IMR-90 (cell line): ENCODE results near the gene TNPO1. TPM values are rescaled to one million over a fixed set of nuclear protein-coding genes. Genes with fewer than 3 reads are reported as not detected.

Experiments used
- ATAC-seq: fragments of 200-7000 bp; cut with Tn5 transposase; 2 replicates; pipeline ENCODE4 v1.9.1; 2020; ENCODE audit warnings: low read depth, mild to moderate bottlenecking, moderate library complexity
- BruUV-seq: library from RNA; stranded (reverse); fragments of 400-500 nt; replicated peaks from 2 replicates; lab custom pipeline; 2021; lab: Mats Ljungman, UMichigan
- CTCF ChIA-PET: fragments of 300-600 bp; formaldehyde crosslinking; extraction: SDS; loops from one replicate; lab custom pipeline; 2021; ENCODE audit warnings: antibody characterized with exemption; lab: Yijun Ruan, JAX
- POLR2A ChIA-PET: fragments of 300-600 bp; sonication (Branson Sonifier 250); formaldehyde crosslinking; loops from one replicate; lab custom pipeline; 2022; ENCODE audit warnings: antibody characterized with exemption; ENCODE audit not compliant: unreplicated experiment; lab: Charles Lee
- DNase-seq: peaks from one replicate; pipeline ENCODE4 v3.0.0; 2013
- H2AFZ ChIP-seq: replicated peaks from 2 replicates; pipeline ENCODE3; 2013; ENCODE audit warnings: low read length, mild to moderate bottlenecking; ENCODE audit not compliant: poor library complexity
- H2AK5ac ChIP-seq: 2 replicates; pipeline ENCODE4 v1.6.1; 2013; ENCODE audit warnings: low read depth, low read length, inconsistent platforms
- H2AK9ac ChIP-seq: replicated peaks from 2 replicates; pipeline ENCODE3; 2013; ENCODE audit warnings: mild to moderate bottlenecking, low read depth, low read length, moderate library complexity; ENCODE audit not compliant: poor library complexity
- H2BK120ac ChIP-seq: 2 replicates; pipeline ENCODE4 v1.6.1; 2013; ENCODE audit warnings: low read depth, low read length, inconsistent platforms
- H2BK15ac ChIP-seq: 3 replicates; pipeline ENCODE4 v1.6.1; 2013; ENCODE audit warnings: low read depth, low read length, inconsistent platforms
- H2BK20ac ChIP-seq: 2 replicates; pipeline ENCODE4 v1.6.1; 2013; ENCODE audit warnings: low read depth, mild to moderate bottlenecking, inconsistent platforms, low read length, moderate library complexity
- H2BK5ac ChIP-seq: 2 replicates; pipeline ENCODE4 v1.6.1; 2013; ENCODE audit warnings: mild to moderate bottlenecking, low read depth, low read length, inconsistent platforms; ENCODE audit not compliant: poor library complexity, severe bottlenecking
- H3K14ac ChIP-seq: replicated peaks from 2 replicates; pipeline ENCODE4 v1.6.1; 2013; ENCODE audit warnings: low read depth, low read length, inconsistent platforms
- H3K18ac ChIP-seq: 2 replicates; pipeline ENCODE4 v1.6.1; 2013; ENCODE audit warnings: low read depth, low read length, control low read depth
- H3K23ac ChIP-seq: 2 replicates; pipeline ENCODE4 v1.6.1; 2013; ENCODE audit warnings: low read depth, low read length, inconsistent platforms
- H3K27ac ChIP-seq: 2 replicates; pipeline ENCODE4 v1.5.1; 2013; ENCODE audit warnings: mild to moderate bottlenecking, control low read depth, low read length; ENCODE audit not compliant: insufficient read depth
- H3K27me3 ChIP-seq: 2 replicates; pipeline ENCODE4 v1.6.1; 2013; ENCODE audit warnings: low read length; ENCODE audit not compliant: control insufficient read depth, insufficient read depth
- H3K36me3 ChIP-seq: 2 replicates; pipeline ENCODE4 v1.6.1; 2013; ENCODE audit warnings: low read length, mixed read lengths; ENCODE audit not compliant: control insufficient read depth, insufficient read depth
- H3K4ac ChIP-seq: 2 replicates; pipeline ENCODE4 v1.6.1; 2013; ENCODE audit warnings: low read depth, low read length, inconsistent platforms
- H3K4me1 ChIP-seq: 2 replicates; pipeline ENCODE4 v1.6.1; 2013; ENCODE audit warnings: low read length, mixed read lengths; ENCODE audit not compliant: control insufficient read depth, insufficient read depth
- H3K4me2 ChIP-seq: 2 replicates; pipeline ENCODE4 v1.6.1; 2013; ENCODE audit warnings: low read depth, mild to moderate bottlenecking, control low read depth, low read length, moderate library complexity
- H3K4me3 ChIP-seq: 2 replicates; pipeline ENCODE4 v1.5.1; 2013; ENCODE audit warnings: low read depth, mild to moderate bottlenecking, control low read depth, low read length, moderate library complexity; ENCODE audit not compliant: insufficient read depth
- H3K56ac ChIP-seq: 2 replicates; pipeline ENCODE4 v1.6.1; 2013; ENCODE audit warnings: low read length, inconsistent platforms; ENCODE audit not compliant: insufficient read depth; ENCODE audit errors: extremely low read depth
- H3K79me1 ChIP-seq, 2 experiments: 2 replicates each; pipeline ENCODE4 v1.6.1; 2013; ENCODE audit warnings: low read length in 2 of 2, inconsistent platforms in 1 of 2, low read depth in 1 of 2
- H3K9ac ChIP-seq: 2 replicates; pipeline ENCODE4 v1.6.1; 2013; ENCODE audit warnings: low read depth, low read length, control low read depth
- H3K9me1 ChIP-seq: 2 replicates; pipeline ENCODE4 v1.6.1; 2013; ENCODE audit warnings: low read length, inconsistent platforms; ENCODE audit not compliant: insufficient read depth
- H3K9me3 ChIP-seq: 2 replicates; pipeline ENCODE4 v1.6.1; 2013; ENCODE audit warnings: low read length; ENCODE audit not compliant: control insufficient read depth, insufficient read depth
- H4K20me1 ChIP-seq: 2 replicates; pipeline ENCODE4 v1.6.1; 2013; ENCODE audit warnings: low read length, inconsistent platforms; ENCODE audit not compliant: insufficient read depth
- H4K5ac ChIP-seq: 2 replicates; pipeline ENCODE4 v1.6.1; 2013; ENCODE audit warnings: mild to moderate bottlenecking, low read depth, low read length, control low read depth
- H4K8ac ChIP-seq, 2 experiments: 2 replicates each; pipeline ENCODE4 v1.6.1; 2013; ENCODE audit warnings: low read depth in 2 of 2, low read length in 2 of 2, control low read depth in 1 of 2, inconsistent platforms in 1 of 2
- H4K91ac ChIP-seq: 2 replicates; pipeline ENCODE4 v1.6.1; 2013; ENCODE audit warnings: low read depth, low read length, inconsistent platforms; ENCODE audit not compliant: insufficient read depth
- BHLHE40 ChIP-seq: fragments of 150-350 bp; IDR thresholded peaks from 2 replicates; pipeline ENCODE4 v1.6.1; 2016; ENCODE audit warnings: mild to moderate bottlenecking, low read depth, low read length
- CEBPB ChIP-seq: IDR thresholded peaks from 2 replicates; pipeline ENCODE4 v1.6.1; 2012; ENCODE audit warnings: low read depth, low read length, improper control_type of control experiment
- CHD1 ChIP-seq: IDR thresholded peaks from 2 replicates; pipeline ENCODE4 v1.6.1; 2012; ENCODE audit warnings: low read depth, low read length, improper control_type of control experiment
- CTCF ChIP-seq: conservative IDR thresholded peaks from 2 replicates; pipeline ENCODE4 v1.5.1; 2012; ENCODE audit warnings: mild to moderate bottlenecking, low read depth, low read length, improper control_type of control experiment
- ELK1 ChIP-seq: fragments of 150-350 bp; IDR thresholded peaks from 2 replicates; pipeline ENCODE4 v1.6.1; 2016; ENCODE audit warnings: low read depth, mild to moderate bottlenecking, low read length, moderate library complexity, borderline replicate concordance
- FOS ChIP-seq: fragments of 150-350 bp; IDR thresholded peaks from 2 replicates; pipeline ENCODE4 v1.6.1; 2016; ENCODE audit warnings: low read depth, low read length
- MAFK ChIP-seq: IDR thresholded peaks from 2 replicates; pipeline ENCODE4 v1.6.1; 2012; ENCODE audit warnings: low read depth, low read length, improper control_type of control experiment
- MAZ ChIP-seq: IDR thresholded peaks from 2 replicates; pipeline ENCODE4 v1.6.1; 2012; ENCODE audit warnings: low read depth, mild to moderate bottlenecking, low read length, improper control_type of control experiment, moderate library complexity, borderline replicate concordance
- MXI1 ChIP-seq: IDR thresholded peaks from 2 replicates; pipeline ENCODE4 v1.6.1; 2012; ENCODE audit warnings: low read depth, mild to moderate bottlenecking, low read length, moderate library complexity, borderline replicate concordance
- NFE2L2 ChIP-seq: fragments of 150-350 bp; IDR thresholded peaks from 2 replicates; pipeline ENCODE4 v1.6.1; 2016; ENCODE audit warnings: low read depth, mild to moderate bottlenecking, low read length
- POLR2A ChIP-seq: IDR thresholded peaks from 2 replicates; pipeline ENCODE4 v1.6.1; 2012; ENCODE audit warnings: mild to moderate bottlenecking, low read depth, low read length
- RAD21 ChIP-seq: IDR thresholded peaks from 2 replicates; pipeline ENCODE4 v1.6.1; 2012; ENCODE audit warnings: low read length, improper control_type of control experiment
- RCOR1 ChIP-seq: IDR thresholded peaks from 2 replicates; pipeline ENCODE4 v1.6.1; 2012; ENCODE audit warnings: mild to moderate bottlenecking, low read length, improper control_type of control experiment; ENCODE audit not compliant: insufficient replicate concordance
- SMC3 ChIP-seq: fragments of 150-350 bp; IDR thresholded peaks from 2 replicates; pipeline ENCODE4 v1.6.1; 2016; ENCODE audit warnings: low read depth, mild to moderate bottlenecking, antibody characterized with exemption, low read length, moderate library complexity
- USF2 ChIP-seq: fragments of 150-350 bp; IDR thresholded peaks from 2 replicates; pipeline ENCODE4 v1.6.1; 2017; ENCODE audit warnings: mild to moderate bottlenecking, antibody characterized with exemption, low read length, low read depth
- WGBS, 2 experiments: methylation state at CpG; one replicate each; pipeline versions ENCODE4 v1.1.5 to v1.1.7; 2013; ENCODE audit warnings: missing lambda C conversion rate in 2 of 2; ENCODE audit not compliant: insufficient read length in 1 of 2; ENCODE audit errors: extremely low coverage in 2 of 2; 5-methylcytosine and 5-hydroxymethylcytosine counted together
- dilution Hi-C: fragments of 300-500 bp; cut with HindIII; formaldehyde crosslinking; loops from one replicate; pipeline ENCODE4 v1.14.3; 2018; ENCODE audit warnings: low sequenced_read_pairs; ENCODE audit not compliant: unreplicated experiment
- in situ Hi-C: fragments of 300-500 bp; cut with MboI; formaldehyde crosslinking; loops from 3 replicates; pipeline ENCODE4 v1.14.3; 2019; ENCODE audit warnings: low sequenced_read_pairs, inconsistent platforms, mixed read lengths
- intact Hi-C: fragments of 100-400 bp; cut with micrococcal nuclease; formaldehyde crosslinking; loops from 2 replicates; pipeline ENCODE4 v1.10.0; 2022
- polyA plus RNA-seq, 3 experiments: library from polyadenylated mRNA; depleted of rRNA; stranded (reverse); fragments of >200 nt; gene quantifications; 2 replicates each; pipeline ENCODE4 v1.2.3, GENCODE V29; 2012; ENCODE audit warnings: low replicate concordance in 1 of 3
- total RNA-seq: library from RNA; depleted of rRNA; stranded (reverse); fragments of >200 nt; gene quantifications from 2 replicates; pipeline ENCODE4 v1.2.3, GENCODE V29; 2012

TNPO1 gene
- total and polyA plus RNA-seq, 2 of the 4 experiments (the other 2 are of a cell fraction): 45.5 to 400 TPM

DNA sequence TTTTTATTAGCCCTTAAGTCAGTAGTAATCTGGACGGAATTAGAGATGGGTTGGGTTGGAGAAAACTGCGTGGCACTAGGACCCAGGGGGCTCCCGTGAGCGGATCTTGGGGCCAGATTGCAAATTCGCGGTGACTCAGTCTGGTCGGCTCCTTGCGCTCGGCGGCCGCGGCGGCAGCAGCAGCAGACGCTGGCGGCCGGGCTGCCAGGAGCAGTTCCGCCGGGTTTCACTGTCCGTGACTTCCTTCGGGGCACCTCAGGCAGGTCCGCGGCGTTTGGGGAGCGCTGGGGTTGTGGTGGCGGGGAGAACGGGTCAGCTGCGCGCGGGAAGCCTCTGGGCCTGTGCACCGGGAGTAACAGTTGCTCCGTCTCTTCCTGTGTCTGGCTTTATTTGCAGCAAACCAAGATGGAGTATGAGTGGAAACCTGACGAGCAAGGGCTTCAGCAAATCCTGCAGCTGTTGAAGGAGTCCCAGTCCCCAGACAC lies 31.6 kb downstream of the TNPO1 start:
- Histone ChIP-seq H3K9me3 (no peaks in the 10 kb centered on the region), H4K91ac (peak overlapping the region; percentile 87), H2BK20ac (no peak overlapping the region), H3K9me1 (peaks cover 10% of the 10 kb centered on the region), H3K4me3 (peak overlapping the region; percentile 76), H3K23ac (peak overlapping the region; percentile 93; the same call in 1 of the 2 replicates), H2BK5ac (peak overlapping the region; percentile 88), H3K27me3 (no peaks in the 10 kb centered on the region), H2BK120ac (peak overlapping the region; percentile 65; the same call in 1 of the 2 replicates), H3K27ac (peak overlapping the region; percentile 98), H2AK9ac (peak overlapping the region; percentile 97), H3K4me2 (peak overlapping the region; percentile 66), H4K8ac (peak overlapping the region; percentile 48 to 52; a peak in 2 of 4 replicates), H3K4ac (peak overlapping the region; percentile 89), H3K56ac (peak overlapping the region; percentile 90), H2AFZ (peak overlapping the region; percentile 87), H3K36me3 (peaks cover 5% of the 10 kb centered on the region), H4K5ac (0 out of 2 replicates have a peak overlapping the region, but pooled peaks have one; percentile 13), H3K4me1 (peaks cover 6% of the 10 kb centered on the region), H3K79me1 (peaks cover 0 to 55% of the 10 kb centered on the region in 2 experiments; a peak in 3 of 4 replicates), H2AK5ac (peak overlapping the region; percentile 20), H3K9ac (peak overlapping the region; percentile 93), H2BK15ac (peak overlapping the region; percentile 24; the same call in 1 of the 3 replicates), H3K18ac (peak overlapping the region; percentile 18), H4K20me1 (peaks cover 72% of the 10 kb centered on the region), H3K14ac (peak overlapping the region; percentile 89)
- no TSS peak for BruUV-seq
- peak; percentile 93 for DNase-seq
- CTCF ChIA-PET: no interaction called here
- intact Hi-C loops (loop anchor here (1.0 to 10.0 kb wide), 4 partner anchors 31 to 483 kb away; no protein-coding TSS in a partner anchor), in situ Hi-C loops (no loop called here), dilution Hi-C loops (no loop called here)
- ATAC-seq: peak; percentile 81
- WGBS, 2 experiments: 0% methylated on average over 5 of the region's 32 CpGs; no CpG with 5 or more reads in 1 of the 2 experiments
- POLR2A ChIA-PET: no interaction called here
- TF ChIP-seq CHD1 (peak; percentile 60; the same call in 1 of the 2 replicates), SMC3 (0 out of 2 replicates have a peak, but pooled peaks have one; percentile 15), CEBPB (peak; percentile 91), RCOR1 (no peak), ELK1 (no peak), MXI1 (no peak), BHLHE40 (peak; percentile 53), MAFK (no peak), NFE2L2 (peak; percentile 58; the same call in 1 of the 2 replicates), USF2 (no peak), MAZ (peak; percentile 76; the same call in 1 of the 2 replicates), POLR2A (peak; percentile 94), FOS (peak; percentile 82), CTCF (no peak), RAD21 (peak; percentile 19; the same call in 1 of the 2 replicates)
